ENCODE data around the gene TNN. TPM values are rescaled to one million over a fixed set of nuclear protein-coding genes. Genes with fewer than 3 reads are reported as not detected.
A peak's percentile ranks its signal among the peaks of the same experiment; 100 is the strongest.

TNN gene
- total RNA-seq, 3 donors from 2014 or later = not detected

DNA sequence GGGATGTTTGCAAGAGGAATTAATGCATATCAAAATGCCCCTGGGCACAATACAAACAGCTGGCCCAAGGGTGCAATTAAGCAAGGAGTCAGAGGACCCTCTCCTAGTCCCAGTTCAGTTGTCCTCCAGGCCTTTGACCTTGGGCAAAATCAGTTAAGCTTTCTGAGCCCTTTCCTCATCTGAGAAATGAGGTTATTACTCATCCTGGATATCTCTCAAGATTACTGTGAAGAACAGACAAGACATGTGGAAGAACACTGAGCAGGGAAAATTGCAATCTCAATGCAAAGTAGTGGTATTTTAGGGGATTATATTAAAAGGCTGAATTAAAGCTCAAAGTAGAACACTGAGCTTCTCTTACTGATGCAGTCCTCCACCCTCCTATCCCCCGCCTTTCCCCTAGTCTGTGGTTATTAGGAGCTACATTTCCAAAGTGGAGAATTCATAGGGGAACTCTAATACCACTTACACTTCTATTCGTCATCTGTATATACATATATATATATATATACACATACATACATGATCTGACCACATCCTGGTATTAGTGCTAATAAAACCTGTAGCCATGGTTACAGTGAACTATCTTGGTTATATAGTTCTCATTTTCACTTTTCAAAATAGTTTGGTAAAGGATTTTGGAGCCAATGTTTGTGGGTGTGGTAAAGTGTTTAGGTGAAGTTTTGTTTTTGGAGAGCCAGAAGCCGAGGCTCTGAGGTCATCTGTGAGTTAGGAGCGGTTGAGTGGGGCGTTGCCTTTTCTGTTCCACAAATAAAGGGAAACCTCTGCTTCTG is 106.9 kb downstream of the TNN start:
- Mint-ChIP-seq H3K4me1 (ENCODE audit: low read depth) (peaks cover 64% of the 10 kb centered on the region), H3K4me3 (no peak overlapping the region), H3K9me3 (no peaks in the 10 kb centered on the region), H3K36me3 (ENCODE audit: insufficient read depth) (peaks cover 26% of the 10 kb centered on the region), H3K27me3 (ENCODE audit: low read depth) (no peaks in the 10 kb centered on the region)
- DNase-seq (no peak), ATAC-seq (no peak)

GRCh38 chr1:175176246-175176645 is 108.6 kb downstream of the TNN start:
- ATAC-seq (no peak), DNase-seq (no peak)
- H3K9me3 Mint-ChIP-seq = no peaks in the 10 kb centered on the region
- peaks cover 27% of the 10 kb centered on the region for H3K36me3 Mint-ChIP-seq (ENCODE audit: insufficient read depth)
- peaks cover 61% of the 10 kb centered on the region for H3K4me1 Mint-ChIP-seq (ENCODE audit: low read depth)
- no peaks in the 10 kb centered on the region for H3K27me3 Mint-ChIP-seq (ENCODE audit: low read depth)
- H3K4me3 Mint-ChIP-seq = no peak overlapping the region

- ATAC-seq (no peak), DNase-seq (no peak)
- Mint-ChIP-seq H3K27me3 (ENCODE audit: low read depth) (no peaks in the 10 kb centered on the region), H3K36me3 (ENCODE audit: insufficient read depth) (peaks cover 30% of the 10 kb centered on the region), H3K4me1 (ENCODE audit: low read depth) (peaks cover 68% of the 10 kb centered on the region), H3K9me3 (no peaks in the 10 kb centered on the region), H3K4me3 (no peak overlapping the region)
Measured at GRCh38 chr1:175178056-175178455, 110.4 kb downstream of the TNN start.

DNA sequence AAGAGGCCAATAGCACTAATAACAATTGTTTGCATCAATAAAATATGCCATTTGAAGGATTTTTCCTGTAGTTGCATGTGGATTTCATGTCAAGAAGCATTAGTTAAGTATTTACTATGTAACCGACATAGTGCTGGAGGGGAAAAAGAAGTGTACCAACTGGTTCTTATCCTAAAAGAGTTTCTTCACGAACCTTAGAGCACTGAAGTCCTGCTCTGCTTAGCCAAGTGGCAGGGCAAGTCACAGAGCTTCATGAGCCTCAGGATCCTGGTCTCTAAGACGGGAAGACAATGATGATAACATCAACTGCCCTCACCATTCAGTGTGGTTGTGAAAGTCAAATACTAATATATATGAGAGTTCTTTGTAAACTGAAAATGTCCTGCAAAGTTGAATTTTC is 110.8 kb downstream of the TNN start:
- Mint-ChIP-seq H3K4me3 (no peak overlapping the region), H3K36me3 (ENCODE audit: insufficient read depth) (peaks cover 27% of the 10 kb centered on the region), H3K4me1 (ENCODE audit: low read depth) (peaks cover 71% of the 10 kb centered on the region), H3K9me3 (no peaks in the 10 kb centered on the region), H3K27me3 (ENCODE audit: low read depth) (no peaks in the 10 kb centered on the region)
- DNase-seq (no peak), ATAC-seq (no peak)

- DNase-seq = no peak
- peaks cover 74% of the 10 kb centered on the region for H3K4me1 Mint-ChIP-seq (ENCODE audit: low read depth)
- H3K9me3 Mint-ChIP-seq = no peaks in the 10 kb centered on the region
- ATAC-seq = no peak
- H3K27me3 Mint-ChIP-seq (ENCODE audit: low read depth) = no peaks in the 10 kb centered on the region
- no peak overlapping the region for H3K4me3 Mint-ChIP-seq
- H3K36me3 Mint-ChIP-seq (ENCODE audit: insufficient read depth) = peaks cover 23% of the 10 kb centered on the region
Measured at GRCh38 chr1:175179837-175180590, 112.4 kb downstream of the TNN start.

DNA sequence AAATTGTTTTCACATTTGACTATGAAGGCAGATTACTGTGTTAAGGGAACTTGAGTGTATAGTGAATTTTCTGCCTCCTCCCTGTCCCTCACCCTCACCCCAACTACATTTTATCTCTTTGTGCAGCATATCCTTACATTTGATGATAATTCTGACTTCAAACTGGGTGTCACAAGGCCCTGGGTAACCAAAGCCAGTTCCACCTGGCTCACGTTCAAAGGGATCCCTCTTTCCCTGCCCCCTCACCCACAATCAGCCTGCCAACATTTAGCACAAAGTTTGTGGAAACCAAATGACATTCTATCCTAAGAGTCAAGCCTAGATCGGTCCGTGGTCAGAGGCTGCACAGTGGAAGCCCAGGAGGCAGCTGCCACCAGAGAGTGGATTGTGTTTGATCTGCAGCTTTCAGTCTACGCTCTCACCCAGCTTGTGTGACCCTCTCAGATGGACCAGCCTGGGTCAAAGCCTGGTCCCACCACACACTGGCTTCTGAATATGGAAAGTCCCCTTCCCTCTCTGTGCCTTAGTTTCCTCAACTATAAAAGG is 114.6 kb downstream of the TNN start:
- Mint-ChIP-seq H3K4me1 (ENCODE audit: low read depth) (peaks cover 91% of the 10 kb centered on the region), H3K27me3 (ENCODE audit: low read depth) (no peaks in the 10 kb centered on the region), H3K4me3 (no peak overlapping the region), H3K36me3 (ENCODE audit: insufficient read depth) (peaks cover 32% of the 10 kb centered on the region), H3K9me3 (no peaks in the 10 kb centered on the region)
- ATAC-seq (no peak), DNase-seq (no peak)

- H3K4me3 Mint-ChIP-seq = no peak overlapping the region
- no peaks in the 10 kb centered on the region for H3K9me3 Mint-ChIP-seq
- no peak for ATAC-seq
- peaks cover 33% of the 10 kb centered on the region for H3K36me3 Mint-ChIP-seq (ENCODE audit: insufficient read depth)
- peaks cover 94% of the 10 kb centered on the region for H3K4me1 Mint-ChIP-seq (ENCODE audit: low read depth)
- no peaks in the 10 kb centered on the region for H3K27me3 Mint-ChIP-seq (ENCODE audit: low read depth)
- no peak for DNase-seq
Measured at GRCh38 chr1:175183586-175183985, 116.0 kb downstream of the TNN start.

DNA sequence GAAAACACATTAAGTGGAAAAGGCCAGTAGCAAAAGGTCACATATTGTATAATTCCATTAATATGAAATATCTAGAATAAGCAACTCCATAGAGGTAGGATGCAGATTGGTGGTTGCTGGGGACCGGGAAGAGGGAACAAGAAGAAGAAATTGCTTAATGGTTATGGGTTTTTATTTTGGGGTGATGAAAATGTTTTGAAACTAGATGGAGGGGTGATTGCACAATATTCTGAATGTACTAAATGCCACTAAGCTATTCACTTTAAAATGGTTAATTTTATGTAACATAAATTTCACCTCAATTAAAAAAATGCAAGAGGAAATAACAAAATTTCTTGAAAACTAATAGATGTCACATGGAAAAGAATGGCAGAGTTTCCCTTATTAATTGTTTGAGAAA is 118.3 kb downstream of the TNN start:
- Mint-ChIP-seq H3K4me1 (ENCODE audit: low read depth) (peaks cover 98% of the 10 kb centered on the region), H3K27me3 (ENCODE audit: low read depth) (no peaks in the 10 kb centered on the region), H3K9me3 (no peaks in the 10 kb centered on the region), H3K4me3 (no peak overlapping the region), H3K36me3 (ENCODE audit: insufficient read depth) (peaks cover 38% of the 10 kb centered on the region)
- ATAC-seq = no peak
- no peak for DNase-seq

- Mint-ChIP-seq H3K27me3 (ENCODE audit: low read depth) (no peaks in the 10 kb centered on the region), H3K4me3 (peak overlapping the region; percentile 50), H3K4me1 (ENCODE audit: low read depth) (peaks cover 98% of the 10 kb centered on the region), H3K9me3 (no peaks in the 10 kb centered on the region), H3K36me3 (ENCODE audit: insufficient read depth) (peaks cover 32% of the 10 kb centered on the region)
- no peak for DNase-seq
- no peak for ATAC-seq
Measured at GRCh38 chr1:175186433-175187160, 119.0 kb downstream of the TNN start.

- H3K4me1 Mint-ChIP-seq (ENCODE audit: low read depth) = peaks cover 79% of the 10 kb centered on the region
- no peaks in the 10 kb centered on the region for H3K27me3 Mint-ChIP-seq (ENCODE audit: low read depth)
- H3K36me3 Mint-ChIP-seq (ENCODE audit: insufficient read depth) = peaks cover 26% of the 10 kb centered on the region
- ATAC-seq = peak; percentile 40 to 43
- peak; percentile 50 for DNase-seq
- no peaks in the 10 kb centered on the region for H3K9me3 Mint-ChIP-seq
- H3K4me3 Mint-ChIP-seq = peak overlapping the region; percentile 89
Measured at GRCh38 chr1:175188936-175189335, 121.3 kb downstream of the TNN start.

GRCh38 chr1:175191659-175192058 is 124.0 kb downstream of the TNN start:
- ATAC-seq = peak; percentile 46 to 47
- H3K9me3 Mint-ChIP-seq = no peaks in the 10 kb centered on the region
- H3K4me1 Mint-ChIP-seq (ENCODE audit: low read depth) = peaks cover 60% of the 10 kb centered on the region
- no peaks in the 10 kb centered on the region for H3K27me3 Mint-ChIP-seq (ENCODE audit: low read depth)
- peak overlapping the region; percentile 89 for H3K4me3 Mint-ChIP-seq
- peak; percentile 12 for DNase-seq
- peaks cover 12% of the 10 kb centered on the region for H3K36me3 Mint-ChIP-seq (ENCODE audit: insufficient read depth)

- Mint-ChIP-seq H3K36me3 (ENCODE audit: insufficient read depth) (peaks cover 7% of the 10 kb centered on the region), H3K9me3 (no peaks in the 10 kb centered on the region), H3K27me3 (ENCODE audit: low read depth) (no peaks in the 10 kb centered on the region), H3K4me3 (peak overlapping the region; percentile 89), H3K4me1 (ENCODE audit: low read depth) (peaks cover 55% of the 10 kb centered on the region)
- DNase-seq = peak; percentile 14
- ATAC-seq = peak; percentile 47 to 49
Measured at GRCh38 chr1:175192111-175192629, 124.5 kb downstream of the TNN start.

GRCh38 chr1:175192630-175193526 is 125.2 kb downstream of the TNN start, which contains the start of gene KIAA0040:
KIAA0040 (minus strand) TSS chr1:175192776; CDS start chr1:175161013, 31,763 bp downstream.
- no peaks in the 10 kb centered on the region for H3K27me3 Mint-ChIP-seq (ENCODE audit: low read depth)
- no peaks in the 10 kb centered on the region for H3K9me3 Mint-ChIP-seq
- H3K4me1 Mint-ChIP-seq (ENCODE audit: low read depth) = peaks cover 54% of the 10 kb centered on the region
- ATAC-seq (peak; percentile 65 to 66), DNase-seq (peak; percentile 55)
- peaks cover 6% of the 10 kb centered on the region for H3K36me3 Mint-ChIP-seq (ENCODE audit: insufficient read depth)
- H3K4me3 Mint-ChIP-seq = peak within 1 kb of the TSS; percentile 89
